Putamen (tissue), 1 donor: Measurements from ENCODE around the gene RTP5.
"Not testable (repeated sequence)": the region's sequence is repeated elsewhere in the genome, so short reads cannot be mapped to it uniquely, and the experiment has no call there.

ENCODE experiments used
- DNase-seq: peaks from one replicate; pipeline ENCODE4 v3.0.0-alpha.2; 2016; ENCODE audit warnings: low spot score

RTP5 gene

GRCh38 chr2:241870611-241871537, 1.3 kb downstream of the RTP5 start:
- no peak for DNase-seq

- DNase-seq = no peak
Measured at GRCh38 chr2:241871538-241872312, 2.2 kb downstream of the RTP5 start.

DNA sequence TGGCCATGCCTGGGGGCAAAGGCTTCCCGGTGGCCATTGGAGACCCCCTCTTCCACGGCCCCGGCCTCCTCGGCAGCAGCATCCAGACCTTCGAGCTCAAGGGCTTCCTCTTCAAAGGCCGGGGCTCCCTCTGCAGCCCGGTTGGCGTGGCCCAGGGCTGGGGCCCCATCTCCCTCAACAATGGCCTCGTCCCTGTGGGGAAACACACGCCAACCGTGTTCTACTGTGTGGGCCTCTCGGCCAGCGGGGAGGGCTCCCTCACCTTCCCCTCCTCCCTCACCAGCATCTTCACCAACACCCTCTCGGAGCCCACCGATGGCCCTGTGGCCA, 2.7 kb downstream of the RTP5 start:
- no peak for DNase-seq

- no peak for DNase-seq
Measured at GRCh38 chr2:241873081-241873802, 3.7 kb downstream of the RTP5 start.

- DNase-seq = no peak
Measured at GRCh38 chr2:241873803-241874110, 4.2 kb downstream of the RTP5 start.

- DNase-seq = no peak
Measured at GRCh38 chr2:241874277-241874925, 4.9 kb downstream of the RTP5 start.

GRCh38 chr2:241875754-241876527, 6.4 kb downstream of the RTP5 start:
- DNase-seq = not testable (repeated sequence)

DNA sequence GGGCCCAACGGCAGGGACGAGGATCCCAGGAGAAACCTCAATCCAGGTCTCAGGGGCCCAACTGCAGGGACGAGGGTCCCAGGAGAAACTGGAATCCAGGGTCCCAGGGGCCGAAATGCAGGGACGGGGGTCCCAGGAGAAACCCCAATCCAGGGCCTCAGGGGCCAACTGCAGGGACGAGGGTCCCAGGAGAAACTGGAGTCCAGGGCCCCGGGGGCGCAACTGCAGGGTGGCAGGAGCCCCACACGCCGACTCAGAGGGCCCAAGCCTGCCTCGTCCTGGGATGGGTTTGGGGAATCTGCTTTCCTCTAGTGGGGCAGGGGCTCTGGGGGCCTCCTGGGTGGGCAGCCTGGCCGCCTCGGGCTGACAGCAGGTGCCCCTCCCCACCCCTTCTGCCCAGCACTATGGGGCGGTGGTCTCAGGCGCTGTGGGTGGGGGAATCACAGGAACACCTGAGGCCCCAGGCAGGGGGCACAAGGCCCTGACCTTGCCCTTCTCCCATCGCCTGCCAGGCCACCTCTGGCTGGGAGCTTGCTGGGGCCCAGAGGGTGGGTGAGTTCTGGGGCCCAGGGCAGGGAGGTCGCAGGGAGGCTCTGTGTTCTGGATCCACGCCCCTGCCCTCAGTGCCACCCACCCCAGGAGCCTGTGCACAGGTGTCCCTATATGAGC, 7.1 kb downstream of the RTP5 start:
- DNase-seq = no peak

DNA sequence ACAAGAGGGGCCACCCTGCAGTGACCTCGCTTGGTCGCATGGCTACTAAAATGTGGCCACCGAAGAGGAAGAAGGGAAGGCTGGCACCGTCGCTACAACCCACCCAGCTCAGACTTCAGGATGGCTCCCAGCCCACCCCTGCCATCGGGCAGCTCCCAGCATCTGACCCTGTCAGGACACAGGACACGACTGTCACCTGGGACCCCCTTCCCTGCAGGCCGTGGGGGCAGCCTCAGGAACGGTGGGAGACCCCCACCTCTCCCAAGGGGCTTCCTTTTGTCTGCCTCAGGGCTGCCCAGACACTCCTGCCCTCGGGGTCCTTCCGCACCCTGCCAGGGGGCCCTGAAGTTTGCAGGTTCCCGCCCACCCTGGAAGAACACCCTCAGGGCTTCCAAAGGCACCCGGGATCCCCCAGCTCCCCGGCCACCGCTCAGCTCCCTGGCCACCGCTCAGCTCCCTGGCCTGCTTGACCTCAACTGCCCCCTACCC, 7.7 kb downstream of the RTP5 start:
- DNase-seq = no peak

DNA sequence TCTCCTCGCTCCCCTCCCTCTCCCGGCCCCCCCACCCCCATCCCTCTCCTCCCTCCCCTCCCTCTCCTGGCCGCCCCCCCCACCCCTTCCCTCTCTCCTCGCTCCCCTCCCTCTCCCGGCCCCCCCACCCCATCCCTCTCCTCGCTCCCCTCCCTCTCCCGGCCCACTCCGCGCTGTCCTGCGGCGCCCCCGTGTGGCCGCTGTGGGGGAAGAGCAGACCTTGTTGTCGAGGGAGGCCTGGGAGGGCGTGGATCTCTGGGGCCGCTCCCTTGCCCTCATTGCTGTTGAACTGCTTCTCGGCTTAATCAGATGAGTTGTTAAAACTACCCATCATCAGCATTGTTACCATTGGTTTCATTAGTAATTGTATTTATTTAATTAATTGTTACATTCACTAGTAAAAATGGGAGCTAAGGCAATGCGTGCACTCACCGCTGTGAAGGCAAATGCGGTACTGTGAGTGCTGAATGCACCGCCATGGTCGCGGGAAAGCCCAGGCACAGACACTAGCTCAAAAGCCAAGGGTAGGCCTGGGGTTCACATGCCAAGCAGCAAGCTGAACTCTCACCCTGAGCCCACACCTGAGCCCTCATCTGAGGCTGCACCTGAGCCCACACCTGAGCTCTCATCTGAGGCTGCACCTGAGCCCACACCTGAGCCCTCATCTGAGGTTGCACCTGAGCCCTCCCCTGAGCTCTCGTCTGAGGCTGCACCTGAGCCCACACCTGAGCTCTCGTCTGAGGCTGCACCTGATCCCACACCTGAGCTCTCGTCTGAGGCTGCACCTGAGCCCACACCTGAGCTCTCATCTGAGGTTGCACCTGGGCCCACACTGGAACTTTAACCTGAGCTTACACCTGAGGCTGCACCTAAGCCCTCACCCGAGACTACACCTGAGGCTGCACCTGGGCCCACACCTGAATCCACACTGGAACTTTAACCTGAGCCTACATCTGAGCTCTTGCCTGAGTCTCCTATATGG, 8.8 kb downstream of the RTP5 start:
- DNase-seq = peak; percentile 64

DNA sequence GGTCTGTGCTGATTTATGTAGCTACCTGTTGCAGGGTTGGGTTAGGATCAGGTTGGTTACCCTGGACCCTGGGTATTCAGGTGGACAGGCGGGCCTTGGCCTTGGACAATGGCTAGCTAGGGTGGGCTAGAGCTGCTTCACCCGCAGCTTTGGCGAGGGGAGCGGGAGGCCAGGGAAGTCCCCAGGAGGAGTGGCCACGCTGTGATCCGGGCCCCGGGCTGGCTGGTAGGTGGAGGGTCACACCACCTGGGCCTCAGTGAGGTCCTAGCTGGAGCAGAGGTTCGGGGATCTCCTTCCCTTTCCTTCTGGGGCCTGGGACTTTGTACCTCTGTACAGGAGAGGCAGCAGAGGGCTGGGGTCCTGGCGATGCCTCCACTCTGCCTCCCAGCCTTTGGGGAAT, 9.8 kb downstream of the RTP5 start:
- DNase-seq = no peak

DNA sequence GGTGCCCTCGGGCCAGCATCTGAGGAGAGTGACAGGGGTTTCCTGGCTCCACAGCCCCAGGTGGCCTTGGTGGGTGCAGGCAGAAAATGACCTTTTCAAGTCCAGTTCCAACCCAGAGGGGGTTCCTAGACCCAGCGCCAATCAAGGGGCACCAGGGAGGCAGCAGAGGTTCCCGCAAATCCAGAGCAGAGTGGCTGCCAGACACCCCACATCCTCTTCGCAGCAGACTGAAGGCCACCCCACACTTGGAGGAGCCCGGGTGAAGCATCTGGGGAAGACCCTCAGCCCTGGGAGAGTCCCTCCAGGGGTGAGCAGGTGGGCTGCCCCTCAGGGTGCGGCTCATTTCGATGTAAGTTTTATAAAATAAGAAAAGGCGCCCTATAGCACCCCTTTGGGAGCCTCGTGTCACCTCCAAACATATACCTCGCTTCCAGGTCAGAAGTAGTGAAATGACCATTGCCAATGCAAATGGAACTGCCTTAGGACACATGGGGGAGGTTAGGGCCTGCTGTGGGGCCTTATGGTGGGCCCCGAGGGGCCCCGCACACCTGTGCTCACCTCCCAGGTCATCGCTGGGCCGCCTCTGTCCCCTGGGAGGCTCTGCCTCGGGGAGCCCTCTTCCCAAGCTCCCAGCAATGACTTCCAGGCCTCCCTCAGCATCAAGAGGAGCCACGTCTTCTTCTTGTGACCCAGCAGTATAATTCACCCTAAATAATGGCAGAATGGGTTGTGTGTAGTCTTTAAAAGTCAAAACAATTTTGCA, 11.0 kb downstream of the RTP5 start:
- no peak for DNase-seq

DNA sequence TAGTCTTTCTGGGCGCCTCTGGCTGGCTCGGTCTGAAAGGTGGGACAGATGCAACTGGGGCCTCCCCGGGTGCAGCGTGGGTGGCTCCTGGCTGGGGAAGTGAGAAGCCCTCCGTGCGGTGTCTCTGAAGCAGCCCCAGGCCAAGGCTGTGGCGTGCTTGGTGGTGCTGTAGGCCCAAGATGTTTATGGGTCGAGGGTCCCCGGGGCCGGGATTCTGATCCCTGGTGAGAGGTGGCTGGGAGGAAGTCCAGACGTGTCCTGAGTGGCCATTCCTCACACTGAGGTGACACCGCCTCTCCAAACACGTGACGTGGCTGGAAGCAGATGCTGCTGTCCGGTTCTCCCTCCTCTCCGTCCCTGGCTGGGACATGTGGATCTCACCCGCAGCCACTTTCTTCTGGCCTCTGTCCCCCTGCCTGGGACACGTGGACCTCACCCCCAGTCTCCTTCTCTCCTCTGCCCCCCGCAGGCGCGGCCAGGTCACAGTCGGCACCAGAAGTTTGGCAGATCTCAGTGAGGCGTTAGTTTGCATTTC, 12.6 kb downstream of the RTP5 start:
- DNase-seq = no peak

DNA sequence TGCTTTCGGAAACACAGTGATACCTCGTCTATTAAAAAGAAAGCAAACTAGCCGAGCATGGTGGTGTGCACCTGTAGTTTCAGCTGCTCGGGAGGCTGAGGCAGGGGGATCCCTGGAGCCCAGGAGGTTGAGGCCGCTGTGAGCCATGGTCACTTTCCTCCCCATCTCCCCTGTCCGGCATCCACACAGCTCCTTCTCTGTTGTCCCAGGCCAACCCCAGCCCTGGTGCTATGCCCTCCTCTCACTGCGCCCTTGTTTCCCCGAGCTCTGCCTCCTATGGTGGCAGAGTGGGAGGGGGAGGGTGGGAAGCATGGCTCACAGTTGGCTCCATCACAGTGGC, 15.4 kb downstream of the RTP5 start:
- no peak for DNase-seq

- DNase-seq = no peak
Measured at GRCh38 chr2:241885291-241885945, 15.9 kb downstream of the RTP5 start.

DNA sequence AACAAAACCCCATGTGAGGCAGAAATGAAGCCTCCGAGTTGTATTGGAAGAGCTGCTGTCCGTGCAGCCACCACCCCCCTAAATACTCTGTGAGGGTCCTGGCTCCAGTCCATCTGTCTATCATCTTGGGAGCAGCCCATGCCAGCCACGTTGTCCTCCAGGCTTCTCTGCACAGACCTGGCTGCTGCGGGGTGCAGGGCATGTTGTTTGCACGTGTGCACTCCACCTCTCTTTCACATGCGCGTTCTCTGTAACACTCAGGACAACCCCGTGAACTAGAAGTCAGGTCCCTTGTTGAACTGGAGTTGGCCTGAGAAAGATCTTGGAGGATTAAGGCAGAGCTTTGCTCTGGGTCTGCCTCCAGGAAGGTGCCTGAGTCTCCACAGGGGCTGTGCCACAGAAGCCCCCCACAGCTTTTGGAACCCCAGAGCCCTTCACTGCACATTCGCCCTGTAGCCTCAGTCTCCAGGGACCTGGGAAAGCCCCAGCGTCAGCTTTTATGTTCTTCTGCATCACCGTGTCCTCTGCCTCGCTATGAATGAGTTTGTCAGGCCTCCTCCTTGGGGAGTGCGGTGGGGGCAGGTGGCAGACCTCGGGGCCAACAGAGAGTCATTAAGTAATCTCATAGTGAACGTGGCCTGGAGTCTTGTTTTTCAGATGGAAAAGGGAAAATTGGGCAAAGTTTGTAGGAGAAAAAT, 16.6 kb downstream of the RTP5 start:
- no peak for DNase-seq

- no peak for DNase-seq
Measured at GRCh38 chr2:241886840-241887447, 17.4 kb downstream of the RTP5 start.
